CD4-positive, alpha-beta T cell treated with Interleukin-12 subunit alpha and Interleukin-12 subunit beta, for 1 hour (primary cell): ENCODE data around the gene SRRM1.
A peak's percentile ranks its signal among the peaks of the same experiment; 100 is the strongest.
"Not testable (repeated sequence)": the region's sequence is repeated elsewhere in the genome, so short reads cannot be mapped to it uniquely, and the experiment has no call there.

ENCODE experiments used
- DNase-seq: peaks from one replicate; pipeline ENCODE4 v3.0.0-alpha.2; 2020

SRRM1 gene

DNA sequence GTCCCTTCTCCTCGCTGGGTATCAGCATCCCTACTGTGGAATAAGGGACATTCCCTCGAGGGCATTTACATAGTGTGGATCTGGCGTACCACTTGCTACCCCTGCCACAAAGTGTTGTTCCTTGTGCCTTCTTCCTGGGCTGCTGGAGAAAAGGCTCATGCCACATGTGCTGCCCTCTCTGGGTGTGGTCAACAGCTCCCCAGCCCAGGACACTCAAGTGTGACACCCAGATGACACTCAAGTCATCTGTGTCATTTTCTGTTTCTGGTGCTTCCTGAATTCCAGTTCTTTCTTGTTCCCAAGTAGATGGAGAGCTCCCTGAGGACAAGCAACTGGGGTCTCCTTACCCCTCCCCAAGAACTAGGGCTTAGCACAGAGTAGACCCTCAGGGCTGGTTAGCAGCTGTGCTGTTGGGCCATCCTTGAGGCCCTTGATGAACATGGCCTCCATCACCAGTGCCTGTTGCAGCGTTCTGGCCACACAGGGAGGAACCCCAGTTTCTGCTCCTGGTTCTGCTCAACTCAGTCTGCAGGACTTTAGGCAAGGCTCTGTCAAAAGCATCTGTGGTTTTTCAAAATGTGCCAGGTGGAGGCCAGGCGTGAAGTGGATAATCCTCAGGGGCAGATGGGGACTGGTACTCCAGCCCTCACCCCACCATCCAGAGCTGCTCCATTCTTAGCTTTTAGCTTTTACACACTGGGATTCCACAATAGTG is 53.1 kb downstream of the SRRM1 start:
- DNase-seq = no peak

DNA sequence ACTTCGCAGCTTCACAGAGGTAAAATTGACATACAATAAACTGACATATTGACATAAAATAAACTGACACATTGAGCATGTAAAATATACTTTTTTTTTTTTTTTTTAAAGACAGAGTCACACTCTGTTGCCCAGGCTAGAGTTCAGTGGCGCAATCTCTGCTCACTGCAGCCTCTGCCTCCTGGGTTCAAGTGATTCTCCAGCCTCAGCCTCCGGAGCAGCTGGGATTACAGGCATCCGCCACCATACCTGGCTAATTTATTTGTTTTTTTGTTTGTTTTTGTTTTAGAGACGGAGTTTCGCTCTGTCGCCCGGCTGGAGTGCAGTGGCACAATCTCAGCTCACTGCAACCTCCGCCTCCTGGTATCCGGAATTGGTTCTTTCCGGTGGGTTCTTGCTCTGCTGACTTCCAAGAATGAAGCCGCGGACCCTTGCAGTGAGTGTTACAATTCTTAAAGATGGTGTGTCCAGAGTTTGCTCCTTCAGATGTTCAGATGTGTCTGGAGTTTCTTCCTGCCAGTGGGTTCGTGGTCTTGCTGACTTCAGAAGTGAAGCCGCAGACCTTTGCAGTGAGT is 53.7 kb downstream of the SRRM1 start:
- DNase-seq = no peak

DNA sequence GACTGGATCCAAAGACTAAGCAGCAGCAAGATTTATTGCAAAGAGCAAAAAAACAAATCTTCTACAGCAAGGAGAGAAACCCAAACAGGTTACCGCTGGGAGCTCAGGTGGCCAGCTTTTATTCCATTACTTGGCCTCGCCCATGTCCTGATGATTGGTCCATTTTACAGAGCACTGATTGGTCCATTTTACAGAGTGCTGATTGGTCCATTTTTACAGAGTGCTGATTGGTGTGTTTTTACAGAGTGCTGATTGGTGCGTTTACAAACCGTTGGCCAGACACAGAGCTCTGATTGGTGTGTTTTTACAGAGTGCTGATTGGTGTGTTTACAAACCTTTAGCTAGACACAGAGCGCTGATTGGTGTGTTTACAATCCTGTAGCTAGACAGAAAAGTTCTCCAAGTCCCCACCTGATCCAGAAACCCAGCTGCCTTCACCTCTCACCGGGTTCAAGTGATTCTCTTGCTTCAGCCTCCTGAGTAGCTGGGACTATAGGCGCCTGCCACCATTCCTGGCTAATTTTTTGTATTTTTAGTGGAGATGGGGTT is 54.4 kb downstream of the SRRM1 start:
- not testable (repeated sequence) for DNase-seq

DNA sequence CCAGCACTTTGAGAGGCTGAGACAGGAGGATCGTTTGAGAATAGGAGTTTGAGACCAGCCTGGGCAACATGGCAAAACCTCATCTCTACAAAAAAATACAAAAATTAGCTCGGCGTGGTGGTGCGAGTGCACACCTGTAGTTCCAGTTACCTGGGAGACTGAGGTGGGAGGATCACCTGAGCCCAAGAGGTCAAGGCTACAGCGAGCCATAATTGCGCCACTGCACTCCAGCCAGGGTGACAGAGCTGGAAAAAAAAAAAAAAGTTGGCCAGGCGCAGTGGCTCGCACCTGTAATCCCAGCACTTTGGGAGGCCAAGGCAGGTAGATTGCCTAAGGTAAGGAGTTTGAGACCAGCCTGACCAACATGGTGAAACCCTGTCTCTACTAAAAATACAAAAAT is 55.2 kb downstream of the SRRM1 start:
- DNase-seq = not testable (repeated sequence)

DNA sequence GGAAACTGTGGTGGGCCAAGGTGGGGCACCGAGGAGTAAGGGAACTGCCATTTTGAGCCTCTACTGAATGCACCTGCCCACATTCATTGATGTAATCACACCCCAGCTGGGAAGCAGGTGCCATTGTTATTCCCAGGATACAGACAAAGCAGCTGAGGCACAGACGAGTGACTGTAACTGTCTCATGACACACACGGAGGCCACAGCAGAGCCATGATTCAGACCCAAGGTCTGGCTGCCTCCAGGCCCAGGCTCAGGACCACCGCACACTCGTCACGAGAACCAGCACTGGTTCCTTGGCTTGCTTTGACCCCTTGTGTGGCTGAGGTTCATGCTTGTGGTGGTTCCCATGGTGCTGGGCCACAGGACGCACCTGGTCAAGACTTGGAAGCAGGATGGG is 56.5 kb downstream of the SRRM1 start:
- no peak for DNase-seq

DNA sequence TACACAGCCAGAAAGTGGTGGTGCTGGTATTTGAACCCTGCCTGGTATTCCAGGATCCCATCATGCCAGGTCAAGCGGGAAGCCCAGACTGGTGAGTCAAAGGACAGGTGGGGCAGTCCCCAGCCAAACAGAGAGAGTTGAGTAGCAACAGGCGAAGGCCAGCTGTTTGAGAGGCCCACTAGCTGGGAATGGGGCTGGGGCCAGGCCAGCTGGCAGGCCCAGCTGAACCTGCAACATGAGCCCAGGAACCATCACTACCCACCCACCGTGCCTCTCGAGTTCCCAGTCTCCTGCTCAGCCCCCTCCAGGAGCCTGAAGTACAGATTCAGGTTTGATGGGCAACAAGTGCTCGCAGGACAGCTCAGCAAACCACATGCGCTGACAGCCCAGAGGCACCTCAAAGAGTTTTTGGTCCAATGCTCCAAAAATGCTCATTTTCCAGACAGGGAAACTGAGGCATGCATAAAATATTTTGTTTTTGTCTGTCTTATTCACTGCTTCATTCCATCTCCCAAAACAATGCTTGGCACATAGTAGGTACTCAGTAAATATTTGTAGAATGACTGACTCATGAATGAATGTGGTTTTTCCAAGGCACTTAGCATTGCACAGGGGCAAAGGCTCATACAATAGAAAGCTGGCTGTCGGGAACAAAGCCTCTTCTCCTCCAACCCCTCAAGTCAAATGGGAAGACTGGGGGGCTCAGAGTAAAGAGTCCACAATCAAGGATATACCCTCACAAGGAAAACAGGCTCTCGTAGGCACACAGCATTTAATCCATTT is 59.6 kb downstream of the SRRM1 start:
- DNase-seq = no peak

GRCh38 chr1:24704411-24705259 is 61.5 kb downstream of the SRRM1 start:
- no peak for DNase-seq

GRCh38 chr1:24705260-24706073 is 62.4 kb downstream of the SRRM1 start:
- peak; percentile 37 for DNase-seq

DNA sequence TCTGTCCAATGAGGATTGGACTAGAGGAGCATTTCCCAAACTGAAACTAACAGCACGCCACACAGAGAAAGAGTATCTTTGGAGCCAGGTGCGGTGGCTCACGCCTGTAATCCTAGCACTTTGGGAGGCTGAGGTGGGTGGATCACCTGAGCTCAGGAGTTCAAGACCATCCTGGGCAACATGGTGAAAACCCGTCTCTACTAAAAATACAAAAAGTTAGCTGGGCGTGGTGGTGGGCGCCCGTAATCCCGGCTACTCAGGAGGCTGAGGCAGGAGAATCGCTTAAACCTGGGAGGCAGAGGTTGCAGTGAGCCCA is 62.9 kb downstream of the SRRM1 start:
- not testable (repeated sequence) for DNase-seq

DNA sequence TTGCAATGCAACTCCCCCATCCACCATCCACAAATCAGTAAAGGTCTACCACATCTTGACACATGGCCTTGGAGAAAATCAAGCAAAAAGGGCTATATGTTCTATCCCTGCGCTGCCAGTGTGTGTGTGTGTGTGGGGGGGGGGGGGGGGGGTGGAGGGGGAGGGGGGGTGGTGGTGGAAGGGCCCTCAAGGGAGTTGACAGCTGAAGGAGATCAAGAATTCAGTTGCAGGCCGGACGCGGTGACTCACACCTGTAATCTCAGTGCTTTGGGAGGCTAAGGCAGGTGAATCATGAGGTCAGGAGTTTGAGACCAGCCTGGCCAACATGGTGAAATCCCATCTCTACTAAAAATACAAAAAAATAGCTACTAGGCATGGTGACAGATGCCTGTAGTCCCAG is 64.6 kb downstream of the SRRM1 start:
- DNase-seq = no peak

- no peak for DNase-seq
These were observed 65.8 kb downstream of the SRRM1 start for GRCh38 chr1:24708938-24709337.

DNA sequence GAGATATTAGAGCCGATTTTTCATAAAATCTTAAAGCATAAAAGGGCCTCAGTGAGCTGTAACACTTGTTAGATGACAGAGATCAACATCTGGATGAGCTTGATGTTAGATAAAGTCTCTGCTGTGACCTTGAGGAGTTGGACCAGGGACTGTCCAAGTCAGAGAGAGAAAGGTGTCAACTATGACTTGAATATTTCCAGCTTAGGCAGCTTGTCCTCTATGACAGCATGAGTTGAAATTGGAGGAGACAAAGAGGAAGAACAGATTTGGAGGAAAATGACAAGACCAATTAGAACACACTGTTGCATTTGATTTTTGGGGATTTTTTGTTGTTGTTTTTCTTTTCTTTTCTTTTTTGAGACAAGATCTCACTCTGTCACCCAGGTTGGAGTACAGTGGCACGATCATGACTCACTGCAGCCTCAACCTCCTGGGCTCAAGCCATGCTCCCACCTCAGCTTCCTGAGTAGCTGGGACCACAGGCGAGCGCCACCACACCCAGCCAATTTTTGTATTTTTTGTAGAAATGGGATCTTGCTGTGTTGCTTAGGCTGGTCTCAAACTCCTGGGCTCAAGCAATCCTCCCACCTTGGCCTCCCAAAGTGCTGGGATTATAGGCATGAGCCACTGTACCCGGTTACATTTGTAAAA is 66.8 kb downstream of the SRRM1 start:
- peak; percentile 20 for DNase-seq

GRCh38 chr1:24711329-24711728 is 68.2 kb downstream of the SRRM1 start:
- no peak for DNase-seq

DNA sequence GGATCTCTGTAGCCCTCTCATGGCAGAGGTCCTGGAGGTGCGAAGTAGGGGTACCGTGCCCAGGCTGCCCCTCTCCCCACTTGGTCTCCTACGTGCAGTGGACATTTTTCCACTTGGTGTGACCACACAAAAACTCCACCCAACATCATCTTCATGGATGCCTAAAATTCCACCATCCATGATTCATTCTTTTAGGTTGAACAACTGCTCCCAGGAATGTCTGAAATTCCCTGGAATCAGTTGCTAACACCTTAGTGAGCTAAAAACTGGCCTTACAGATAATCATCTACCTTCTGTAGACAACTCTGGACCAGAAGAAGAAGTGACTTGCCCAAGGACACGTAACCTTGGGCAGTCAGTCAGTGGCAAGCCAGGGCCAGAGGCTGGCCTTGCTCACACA is 70.1 kb downstream of the SRRM1 start:
- DNase-seq = no peak

DNA sequence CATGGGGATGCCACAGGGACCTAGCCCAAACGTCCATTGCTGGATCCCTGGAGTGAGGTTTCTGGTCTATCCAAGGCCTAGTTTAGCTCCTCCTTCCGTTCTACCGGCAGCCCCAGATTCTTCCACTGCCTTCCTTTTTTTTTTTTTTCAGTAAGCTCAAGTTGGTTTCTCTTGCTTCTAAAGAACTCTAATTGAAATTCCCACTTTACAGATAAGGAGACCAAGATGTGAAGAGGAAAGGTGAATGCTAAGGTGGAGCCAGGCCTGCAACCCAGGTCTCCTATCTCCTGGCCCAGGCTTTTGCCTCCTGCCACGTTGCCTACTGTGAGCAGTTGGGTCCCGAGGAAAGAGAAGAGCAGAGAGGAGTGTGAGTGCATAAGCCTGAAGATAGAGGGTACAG is 70.6 kb downstream of the SRRM1 start:
- no peak for DNase-seq

GRCh38 chr1:24714859-24715520 is 71.9 kb downstream of the SRRM1 start:
- DNase-seq = no peak

GRCh38 chr1:24715658-24716057 is 72.6 kb downstream of the SRRM1 start:
- no peak for DNase-seq

- no peak for DNase-seq
These were observed 75.0 kb downstream of the SRRM1 start for GRCh38 chr1:24717887-24718650.

DNA sequence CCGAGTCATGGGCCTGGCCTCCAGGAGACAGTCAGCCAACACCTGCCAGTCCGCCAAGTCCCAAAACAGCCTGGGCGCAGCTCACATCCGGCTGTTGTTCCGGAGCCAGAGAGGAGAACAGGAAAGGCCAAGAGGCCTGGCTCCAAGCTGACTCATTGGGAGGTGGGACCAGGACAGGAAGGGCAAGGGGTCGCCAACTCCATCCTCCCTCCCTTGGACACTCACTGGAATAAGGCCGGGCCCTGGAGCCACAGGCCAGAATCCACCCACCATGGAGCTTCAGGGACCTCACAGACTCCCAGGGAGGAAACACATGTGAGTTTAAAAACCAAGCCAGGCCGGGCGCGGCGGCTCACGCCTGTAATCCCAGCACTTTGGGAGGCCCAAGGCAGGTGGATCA is 77.0 kb downstream of the SRRM1 start:
- DNase-seq = no peak

DNA sequence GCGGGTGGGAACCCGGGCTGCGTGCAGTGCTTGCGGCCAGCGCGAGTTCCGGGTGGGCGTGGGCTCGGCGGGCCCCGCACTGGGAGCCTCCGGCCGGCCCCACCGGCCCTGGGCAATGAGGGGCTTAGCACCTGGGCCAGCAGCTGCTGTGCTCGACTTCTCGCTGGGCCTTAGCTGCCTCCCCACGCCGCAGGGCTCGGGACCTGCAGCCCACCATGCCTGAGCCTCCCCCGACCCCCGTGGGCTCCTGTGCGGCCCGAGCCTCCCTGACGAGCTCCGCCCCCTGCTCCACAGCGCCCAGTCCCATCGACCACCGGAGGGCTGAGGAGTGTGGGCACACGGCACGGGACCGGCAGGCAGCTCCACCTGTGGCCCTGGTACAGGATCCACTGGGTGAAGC is 78.4 kb downstream of the SRRM1 start:
- DNase-seq = no peak
